ENCODE data around the gene ZFAND3.

DNA sequence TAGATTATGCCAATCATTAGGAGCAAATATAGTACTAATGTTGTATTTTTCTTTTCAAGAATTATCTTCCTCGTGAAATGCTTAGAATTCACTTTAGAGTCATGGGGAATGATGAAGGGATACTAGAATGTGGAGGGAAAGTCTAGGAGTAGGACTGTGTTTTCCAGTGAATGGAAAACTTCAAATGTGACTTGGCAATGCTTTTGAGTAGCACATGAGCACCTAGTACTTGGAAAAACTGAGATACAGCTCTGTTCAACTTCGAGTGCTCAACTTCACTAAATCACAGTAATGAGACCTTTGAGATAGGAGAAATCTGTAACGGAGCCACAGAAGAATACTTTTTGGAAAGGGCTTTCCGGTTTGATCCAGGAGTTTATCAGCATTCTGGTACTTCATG lies 272.9 kb downstream of the ZFAND3 start:
- no peak for TF ChIP-seq POLR2A (IDR thresholded peaks at IDR 0.05; ENCODE audit: low read length)
- TF ChIP-seq GATA1 (IDR thresholded peaks at IDR 0.05; ENCODE audit: low read depth, low read length), result no peak

All from erythroblast (primary cell).